GM18868 (cell line): ENCODE results near the gene PLEKHH2.
"Not testable (repeated sequence)": the region's sequence is repeated elsewhere in the genome, so short reads cannot be mapped to it uniquely, and the experiment has no call there.

ENCODE experiments used
- ATAC-seq: cut with Tn5 transposase; IDR thresholded peaks from one replicate; pipeline ENCODE4 v1.9.1; 2021; ENCODE audit warnings: mild to moderate bottlenecking, moderate library complexity; ENCODE audit not compliant: unreplicated experiment

The PLEKHH2 gene

GRCh38 chr2:43637030-43637803 lies at the start of gene PLEKHH2:
PLEKHH2 (plus strand) TSS chr2:43637260; CDS start chr2:43644674, 7,414 bp downstream.
- peak; percentile 100 for ATAC-seq

- ATAC-seq: no peak
Measured at GRCh38 chr2:43592443-43592842, 44.6 kb upstream of the PLEKHH2 start.

DNA sequence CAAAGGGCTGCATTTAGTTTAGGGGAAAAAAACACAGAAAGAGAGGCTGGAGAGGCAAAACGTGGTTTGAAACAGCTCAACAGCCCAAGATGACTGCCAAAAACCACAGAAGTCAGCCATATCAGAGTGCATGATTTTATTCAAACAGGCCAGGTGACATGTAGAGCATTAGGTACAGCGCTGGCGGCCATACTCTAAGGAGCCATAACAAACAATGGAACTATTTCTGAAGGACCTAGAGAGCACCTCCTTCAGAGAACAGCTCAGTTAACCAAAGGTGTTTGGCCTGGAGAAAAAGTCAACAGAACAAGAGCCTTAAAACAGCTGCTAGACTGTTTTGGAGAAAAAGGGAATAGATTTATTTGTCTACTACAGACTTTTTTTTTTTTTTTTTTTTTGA lies 43.8 kb upstream of the PLEKHH2 start:
- no peak for ATAC-seq

DNA sequence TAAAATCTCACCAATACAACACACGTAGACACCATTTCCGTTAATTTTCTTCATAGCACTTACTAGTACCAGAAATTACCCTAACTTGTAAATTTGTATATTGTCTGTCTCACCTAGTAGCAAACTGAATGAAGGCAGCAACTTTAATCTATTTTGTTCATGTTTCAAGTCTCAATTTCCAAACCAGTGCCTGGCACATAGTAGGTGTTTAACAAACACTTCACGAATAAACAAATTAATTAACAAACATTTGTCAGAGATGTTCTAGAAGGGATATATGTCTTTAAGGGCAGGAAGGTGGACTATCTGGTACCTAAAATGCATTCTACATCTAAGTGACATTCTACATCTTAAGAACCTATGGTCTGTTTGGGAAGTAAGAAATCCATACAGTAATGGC lies 42.2 kb upstream of the PLEKHH2 start:
- ATAC-seq: no peak

DNA sequence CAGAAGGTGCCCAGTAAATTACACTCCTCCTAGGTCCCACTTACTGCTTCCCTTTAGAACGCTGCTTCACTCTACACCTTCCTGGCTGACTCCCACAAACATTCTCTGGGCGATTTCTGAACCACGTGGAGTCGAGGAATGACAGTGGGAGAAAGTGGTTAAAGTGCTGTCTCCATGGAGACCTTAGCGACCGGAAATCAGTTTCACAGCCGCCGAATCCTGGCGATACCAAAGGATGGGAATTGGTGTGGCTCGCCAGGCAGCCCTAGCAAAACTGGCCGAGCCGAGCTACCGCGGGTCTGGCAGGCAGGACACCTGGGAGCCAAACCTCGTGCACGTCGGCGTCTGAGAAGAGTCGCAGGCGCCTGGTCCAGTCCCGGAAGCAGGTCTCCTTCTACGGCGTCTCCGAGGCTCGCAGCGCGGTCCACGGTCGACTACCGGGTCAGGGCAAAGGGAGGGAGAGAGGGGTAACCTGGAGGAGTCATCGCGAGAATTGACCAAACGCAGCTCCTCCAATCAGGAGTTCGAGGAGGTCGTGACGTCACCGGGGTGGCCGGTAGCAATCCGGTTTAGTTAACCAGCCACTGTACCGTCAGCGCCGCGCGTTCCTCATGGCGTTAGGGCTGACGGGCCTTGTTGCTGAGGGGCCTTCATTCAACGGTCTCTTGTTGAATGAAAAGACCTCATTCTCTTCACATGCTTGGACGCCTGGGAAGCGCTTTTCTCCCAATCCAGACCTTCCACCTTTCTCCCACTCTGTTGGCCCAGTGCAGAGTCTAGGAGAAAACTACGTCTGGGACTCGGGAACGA lies 41.3 kb upstream of the PLEKHH2 start, which contains the start of gene THADA:
THADA (minus strand) TSS at position 436 of the 810 bp plus-strand sequence. CDS start 3,646 bp downstream, outside the sequence.
- peak; percentile 97 for ATAC-seq

- not testable (repeated sequence) for ATAC-seq
Measured at GRCh38 chr2:43600596-43600995, 36.5 kb upstream of the PLEKHH2 start.

- no peak for ATAC-seq
Measured at GRCh38 chr2:43604674-43605073, 32.4 kb upstream of the PLEKHH2 start.

GRCh38 chr2:43605079-43605655 lies 31.9 kb upstream of the PLEKHH2 start:
- ATAC-seq: no peak

GRCh38 chr2:43605851-43606250 lies 31.2 kb upstream of the PLEKHH2 start:
- ATAC-seq: no peak

DNA sequence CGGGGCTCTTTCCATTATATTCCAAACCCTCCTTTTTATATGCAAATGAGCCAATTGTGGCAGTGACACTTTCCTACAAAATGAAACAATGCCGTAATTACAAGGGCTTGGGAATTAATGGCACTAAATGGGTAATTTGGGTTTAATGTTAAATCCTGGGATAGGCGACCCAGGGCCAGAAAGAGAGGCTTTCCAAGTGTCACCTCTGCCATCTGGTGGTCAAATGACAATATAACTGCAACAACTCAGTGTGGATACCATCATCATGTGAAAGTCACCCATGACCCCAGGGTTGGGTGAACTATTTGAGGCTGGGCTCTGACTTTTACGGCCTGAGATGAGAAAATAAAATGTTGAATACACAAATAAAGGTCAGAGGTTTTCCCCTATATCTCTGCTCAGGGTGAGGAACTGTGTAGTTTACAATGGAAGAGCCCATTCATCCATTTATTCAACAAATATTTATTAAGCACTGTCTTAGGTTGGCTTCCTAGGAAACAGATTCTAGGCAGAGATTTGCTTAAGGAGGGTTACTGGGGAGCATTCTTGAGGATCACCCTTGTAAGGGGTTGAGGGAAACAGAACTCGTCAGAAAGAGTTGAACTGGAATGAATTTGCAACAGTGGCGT lies 27.7 kb upstream of the PLEKHH2 start:
- ATAC-seq: peak; percentile 52

- no peak for ATAC-seq
Measured at GRCh38 chr2:43610361-43610760, 26.7 kb upstream of the PLEKHH2 start.

DNA sequence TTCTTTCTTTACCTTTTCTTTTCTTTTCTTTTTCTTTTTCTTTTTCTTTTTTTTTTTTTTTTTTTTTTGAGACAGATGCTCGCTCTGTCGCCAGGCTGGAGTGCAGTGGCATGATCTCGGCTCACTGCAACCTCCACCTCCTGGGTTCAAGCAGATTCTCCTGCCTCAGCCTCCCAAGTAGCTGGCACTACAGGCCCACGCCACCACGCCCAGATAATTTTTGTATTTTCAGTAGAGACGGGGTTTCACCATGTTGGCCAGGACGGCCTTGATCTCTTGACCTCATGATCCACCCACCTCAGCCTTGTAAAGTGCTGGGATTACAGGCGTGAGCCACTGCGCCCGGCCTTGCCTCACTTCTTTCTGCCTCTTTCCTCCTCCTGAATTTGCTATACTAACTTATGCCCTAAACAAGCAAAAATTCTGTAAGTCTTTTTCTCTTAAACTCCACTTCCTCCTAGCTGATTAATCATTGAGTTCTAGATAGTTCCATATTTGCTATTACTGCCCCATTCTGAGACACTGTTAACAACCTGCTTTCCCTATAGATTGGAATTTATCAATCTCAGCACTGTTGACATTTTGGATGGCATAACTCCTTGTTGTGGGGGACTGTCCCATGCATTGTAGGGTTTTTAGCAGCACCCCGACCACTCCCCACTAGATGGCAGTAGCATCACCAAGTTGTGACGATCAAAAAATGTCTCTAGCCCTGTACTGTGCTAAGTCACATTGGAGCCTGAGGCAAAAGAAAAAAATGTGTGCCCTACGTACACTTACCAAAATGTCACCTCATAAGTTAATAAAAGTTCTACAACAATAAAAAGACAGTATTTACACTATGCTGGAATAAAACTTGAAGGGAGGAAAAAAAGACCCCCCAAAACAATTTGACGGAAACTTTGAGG lies 24.8 kb upstream of the PLEKHH2 start:
- peak; percentile 83 for ATAC-seq

DNA sequence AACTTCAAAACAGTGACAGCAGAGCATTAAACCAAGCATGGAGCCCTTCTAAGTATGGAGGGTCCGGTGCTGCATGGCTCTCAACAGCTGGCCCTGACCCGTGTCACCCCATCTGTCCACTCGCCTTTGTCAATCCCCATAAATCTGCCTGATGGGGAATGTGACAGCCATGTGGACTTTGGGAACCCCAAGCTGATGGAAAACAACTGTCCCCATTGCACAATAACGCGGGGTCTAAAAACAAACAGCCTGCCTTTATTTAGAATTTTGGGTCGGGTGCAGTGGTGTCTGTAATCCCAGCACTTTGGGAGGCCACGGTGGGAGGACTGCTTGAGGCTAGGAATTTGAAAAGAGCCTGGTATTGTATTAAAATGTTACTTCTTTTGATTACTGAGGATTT lies 24.1 kb upstream of the PLEKHH2 start:
- no peak for ATAC-seq

GRCh38 chr2:43616967-43617680 lies 19.9 kb upstream of the PLEKHH2 start:
- ATAC-seq: no peak

DNA sequence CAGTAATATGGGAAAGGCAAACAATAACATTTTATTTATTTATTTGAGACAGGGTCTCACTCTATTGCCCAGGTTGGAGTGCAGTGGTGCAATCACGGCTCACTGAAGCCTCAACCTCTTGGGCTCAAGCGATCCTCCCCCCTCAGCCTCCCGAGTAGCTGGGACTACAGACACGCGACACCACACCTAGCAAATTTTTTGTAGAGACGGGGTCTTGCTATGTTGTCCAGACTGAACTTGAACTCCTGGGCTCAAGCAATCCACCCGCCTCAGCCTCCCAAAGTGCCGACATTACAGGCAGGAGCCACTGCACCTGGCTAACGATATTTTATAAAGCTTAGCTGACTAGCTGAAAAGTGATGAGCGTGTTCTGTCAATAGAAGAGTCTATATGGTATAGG lies 17.5 kb upstream of the PLEKHH2 start:
- ATAC-seq: no peak

DNA sequence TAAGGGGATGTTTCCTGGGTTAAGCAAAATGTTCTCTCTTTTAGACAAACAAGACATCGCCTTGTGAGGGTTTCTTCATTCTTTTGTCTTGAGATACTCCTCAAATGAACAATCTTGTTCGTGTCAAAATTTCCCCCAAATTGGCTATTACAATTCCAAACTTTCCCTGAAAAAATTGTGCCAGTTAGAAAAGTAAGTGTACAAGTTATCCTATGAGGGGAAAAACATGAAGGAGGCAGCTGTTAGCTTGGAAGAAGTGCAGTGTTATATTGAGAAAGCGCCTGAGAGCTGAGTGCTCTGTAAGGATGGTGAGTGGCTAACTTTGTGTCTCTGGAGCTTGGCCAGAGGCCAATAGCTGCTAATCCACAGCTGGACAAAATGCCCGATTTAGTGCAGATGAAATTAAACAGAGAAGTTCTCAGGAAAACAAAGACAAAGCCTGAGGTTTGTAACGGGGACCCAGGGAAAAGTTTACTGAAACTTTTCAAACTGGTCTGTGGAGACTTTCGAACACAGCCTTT lies 14.1 kb upstream of the PLEKHH2 start:
- ATAC-seq: no peak

DNA sequence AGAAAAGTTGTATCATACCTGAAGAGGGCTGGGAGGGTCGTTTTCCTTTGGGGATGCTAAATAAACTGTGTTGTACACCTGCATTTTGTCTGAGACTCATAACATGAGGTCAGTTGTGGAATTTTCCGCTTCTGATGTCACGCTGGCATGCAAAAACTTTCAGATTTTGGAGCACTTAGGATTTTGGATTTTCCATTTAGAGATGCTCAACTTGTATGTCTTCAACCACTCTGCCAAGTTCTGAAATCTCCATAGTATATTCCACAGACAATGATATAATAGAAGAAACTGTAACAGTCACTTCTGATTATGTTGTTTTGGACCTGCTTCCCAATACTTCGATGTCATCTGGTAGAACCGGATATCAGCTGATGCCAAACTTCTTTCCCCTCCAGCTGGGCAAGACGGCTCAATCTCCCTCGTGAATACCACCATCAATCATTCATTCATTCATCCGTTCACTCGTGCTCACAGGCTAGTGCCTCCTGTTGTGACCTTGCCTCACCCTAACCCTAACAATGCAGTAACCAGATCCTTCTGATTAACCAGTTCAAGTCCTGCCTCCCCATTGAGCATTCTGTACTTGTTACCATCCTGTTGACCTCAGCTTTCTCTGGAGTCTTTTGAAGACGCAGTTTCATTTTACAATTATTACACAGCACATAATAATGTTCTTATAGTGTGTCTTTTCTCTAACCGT lies 5.3 kb upstream of the PLEKHH2 start:
- no peak for ATAC-seq

DNA sequence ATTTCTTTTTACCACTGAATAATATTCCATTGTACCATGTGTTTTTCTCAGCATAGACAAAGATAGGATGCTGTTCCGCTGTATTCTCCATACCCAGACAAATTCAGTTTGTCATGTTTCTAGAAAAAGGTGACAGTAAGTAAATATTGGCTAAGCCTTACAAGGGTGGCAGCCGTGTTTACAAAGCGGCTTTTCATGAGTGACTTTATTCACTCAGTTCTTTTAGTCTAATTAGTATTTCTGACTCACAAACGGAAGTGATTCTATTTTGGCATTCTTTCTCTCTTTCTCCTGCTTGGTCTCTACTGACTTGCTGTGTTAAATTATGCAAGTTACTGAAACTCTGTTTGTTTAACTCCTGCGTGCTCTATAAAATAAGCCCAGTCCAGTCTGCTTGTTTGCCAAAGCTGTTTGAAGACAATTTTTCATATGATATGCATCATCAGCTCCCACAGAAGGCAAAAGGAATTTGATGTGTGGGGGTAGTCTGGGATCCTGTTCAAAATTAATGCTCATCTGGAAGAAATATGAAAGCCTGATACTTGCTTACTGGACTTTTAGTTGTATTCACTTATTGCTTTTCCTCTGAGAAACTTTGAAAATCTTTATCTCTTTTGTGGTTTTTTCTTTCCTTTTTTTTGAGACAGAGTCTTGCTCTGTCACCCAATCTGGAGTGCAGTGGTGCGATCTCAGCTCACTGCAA lies 2.3 kb upstream of the PLEKHH2 start:
- ATAC-seq: no peak
